Measurements from ENCODE around the gene SFRP2.

SFRP2 gene

GRCh38 chr4:153788413-153789276 is at the start of gene SFRP2:
TSS of gene SFRP2 (minus strand) at chr4:153789083. CDS start at chr4:153788835, 248 bp downstream.
- no peak for DNase-seq (ENCODE audit: low read depth in 2 of 2)

GRCh38 chr4:153838564-153838963 is 49.7 kb upstream of the SFRP2 start:
- no peak for DNase-seq (ENCODE audit: low read depth in 2 of 2)

GRCh38 chr4:153834901-153835300 is 46.0 kb upstream of the SFRP2 start:
- no peak for DNase-seq (ENCODE audit: low read depth in 2 of 2)

- no peak for DNase-seq (ENCODE audit: low read depth in 2 of 2)
These were observed 43.9 kb upstream of the SFRP2 start for GRCh38 chr4:153832720-153833287.

- DNase-seq (ENCODE audit: low read depth in 2 of 2) = no peak
These were observed 43.2 kb upstream of the SFRP2 start for GRCh38 chr4:153832054-153832453.

- no peak for DNase-seq (ENCODE audit: low read depth in 2 of 2)
These were observed 42.4 kb upstream of the SFRP2 start for GRCh38 chr4:153831245-153831644.

- DNase-seq (ENCODE audit: low read depth in 2 of 2) = no peak
These were observed 36.8 kb upstream of the SFRP2 start for GRCh38 chr4:153825691-153826090.

- DNase-seq (ENCODE audit: low read depth in 2 of 2) = no peak
These were observed 36.2 kb upstream of the SFRP2 start for GRCh38 chr4:153825126-153825525.

GRCh38 chr4:153824501-153824900 is 35.6 kb upstream of the SFRP2 start:
- no peak for DNase-seq (ENCODE audit: low read depth in 2 of 2)

- DNase-seq (ENCODE audit: low read depth in 2 of 2) = no peak
These were observed 34.6 kb upstream of the SFRP2 start for GRCh38 chr4:153823483-153823882.

- DNase-seq (ENCODE audit: low read depth in 2 of 2) = no peak
These were observed 33.4 kb upstream of the SFRP2 start for GRCh38 chr4:153822316-153822715.

- no peak for DNase-seq (ENCODE audit: low read depth in 2 of 2)
These were observed 28.6 kb upstream of the SFRP2 start for GRCh38 chr4:153817466-153817865.

GRCh38 chr4:153816542-153816941 is 27.7 kb upstream of the SFRP2 start:
- DNase-seq (ENCODE audit: low read depth in 2 of 2) = no peak

- no peak for DNase-seq (ENCODE audit: low read depth in 2 of 2)
These were observed 25.9 kb upstream of the SFRP2 start for GRCh38 chr4:153814789-153815188.

GRCh38 chr4:153809916-153810810 is 21.3 kb upstream of the SFRP2 start:
- DNase-seq (ENCODE audit: low read depth in 2 of 2) = no peak

GRCh38 chr4:153809307-153809706 is 20.4 kb upstream of the SFRP2 start:
- DNase-seq (ENCODE audit: low read depth in 2 of 2) = no peak

GRCh38 chr4:153808175-153808574 is 19.3 kb upstream of the SFRP2 start:
- DNase-seq (ENCODE audit: low read depth in 2 of 2) = no peak

GRCh38 chr4:153806073-153806472 is 17.2 kb upstream of the SFRP2 start:
- DNase-seq (ENCODE audit: low read depth in 2 of 2) = no peak

- DNase-seq (ENCODE audit: low read depth in 2 of 2) = no peak
These were observed 15.8 kb upstream of the SFRP2 start for GRCh38 chr4:153804722-153805121.

- no peak for DNase-seq (ENCODE audit: low read depth in 2 of 2)
These were observed 10.8 kb upstream of the SFRP2 start for GRCh38 chr4:153799694-153800074.

- no peak for DNase-seq (ENCODE audit: low read depth in 2 of 2)
These were observed 10.2 kb upstream of the SFRP2 start for GRCh38 chr4:153798901-153799693.

- DNase-seq (ENCODE audit: low read depth in 2 of 2) = no peak
These were observed 9.5 kb upstream of the SFRP2 start for GRCh38 chr4:153798420-153798819.
